H1 (cell line): ENCODE results near the gene JDP2. TPM values are rescaled to one million over a fixed set of nuclear protein-coding genes. Genes with fewer than 3 reads are reported as not detected.
A peak's percentile ranks its signal among the peaks of the same experiment; 100 is the strongest.

Source experiments
- ATF3 ChIP-seq: IDR thresholded peaks from 2 replicates; pipeline ENCODE4 v1.6.1; 2011; ENCODE audit warnings: low read depth, mild to moderate bottlenecking, low read length; ENCODE audit not compliant: insufficient read depth
- CHD2 ChIP-seq: IDR thresholded peaks from 2 replicates; pipeline ENCODE4 v1.6.1; 2012; ENCODE audit warnings: low read length, improper control_type of control experiment
- CTBP2 ChIP-seq: IDR thresholded peaks from 2 replicates; pipeline ENCODE4 v1.7.0; 2011; ENCODE audit warnings: borderline replicate concordance, mild to moderate bottlenecking, moderate library complexity, mixed read lengths, low read length; ENCODE audit not compliant: insufficient read depth, insufficient read length
- EZH2 ChIP-seq: fragments of 200-600 bp; sonication (generic); IDR thresholded peaks from 2 replicates; pipeline ENCODE4 v1.7.1; 2012; ENCODE audit warnings: low read depth, mild to moderate bottlenecking, moderate library complexity, low read length, inconsistent platforms; ENCODE audit not compliant: severe bottlenecking
- KDM4A ChIP-seq: IDR thresholded peaks from one replicate; pipeline ENCODE4 v1.7.1; 2012; ENCODE audit warnings: low read depth, mild to moderate bottlenecking, moderate library complexity, low read length, inconsistent platforms; ENCODE audit not compliant: severe bottlenecking
- MAFK ChIP-seq: IDR thresholded peaks from 2 replicates; pipeline ENCODE4 v1.6.1; 2012; ENCODE audit warnings: low read depth, mild to moderate bottlenecking, improper control_type of control experiment, low read length
- PHF8 ChIP-seq: fragments of 200-600 bp; sonication (generic); conservative IDR thresholded peaks from 2 replicates; pipeline ENCODE4 v1.7.1; 2012; ENCODE audit warnings: low read depth, mild to moderate bottlenecking, inconsistent platforms, low read length, moderate library complexity
- POLR2A ChIP-seq, 2 experiments: IDR thresholded peaks; 1 replicate in 1 of 2; 2 replicates in 1 of 2; pipeline ENCODE4 v1.6.1; 2011; ENCODE audit warnings: low read depth in 2 of 2, low read length in 2 of 2, mild to moderate bottlenecking in 2 of 2; ENCODE audit errors: control extremely low read depth in 1 of 2
- TEAD4 ChIP-seq: IDR thresholded peaks from 2 replicates; pipeline ENCODE4 v1.6.1; 2012; ENCODE audit warnings: low read depth, low read length, inconsistent platforms, mixed read lengths
- polyA plus RNA-seq, 7 experiments: library from polyadenylated mRNA; depleted of rRNA in 3 of 7; stranded (reverse) in 5 of 7; unstranded in 2 of 7; fragments of >200 nt in 5 of 7; fragments of 200-250 nt in 2 of 7; gene quantifications; 1 replicate in 5 of 7; 2 replicates in 1 of 7; 4 replicates in 1 of 7; pipeline versions ENCODE4 v1.2.1 to v1.2.3, GENCODE V29; 2011 to 2013; ENCODE audit warnings: missing spikeins in 2 of 7, mixed read lengths in 2 of 7
- total RNA-seq: library from RNA; stranded (reverse); fragmentation: NEBNext Ultra II Directional; extraction: Animal tissue kit (Norgen Biotek cat#: 25700); gene quantifications from 2 replicates; pipeline ENCODE4 v1.2.1, GENCODE V29; 2021
- TF ChIP-seq, protein P1 (sequence below): IDR thresholded peaks from 2 replicates; pipeline ENCODE4 v1.6.1; 2012; ENCODE audit warnings: inconsistent platforms
- TF ChIP-seq, protein P2 (sequence below): IDR thresholded peaks from 2 replicates; pipeline ENCODE4 v1.6.1; 2011; ENCODE audit warnings: low read length, improper control_type of control experiment

Gene JDP2
- total and polyA plus RNA-seq, 2 of the 8 experiments (the other 6 are each of a cell fraction or from before 2014, with no cell fraction given) = 8.9 to 27.2 TPM

DNA sequence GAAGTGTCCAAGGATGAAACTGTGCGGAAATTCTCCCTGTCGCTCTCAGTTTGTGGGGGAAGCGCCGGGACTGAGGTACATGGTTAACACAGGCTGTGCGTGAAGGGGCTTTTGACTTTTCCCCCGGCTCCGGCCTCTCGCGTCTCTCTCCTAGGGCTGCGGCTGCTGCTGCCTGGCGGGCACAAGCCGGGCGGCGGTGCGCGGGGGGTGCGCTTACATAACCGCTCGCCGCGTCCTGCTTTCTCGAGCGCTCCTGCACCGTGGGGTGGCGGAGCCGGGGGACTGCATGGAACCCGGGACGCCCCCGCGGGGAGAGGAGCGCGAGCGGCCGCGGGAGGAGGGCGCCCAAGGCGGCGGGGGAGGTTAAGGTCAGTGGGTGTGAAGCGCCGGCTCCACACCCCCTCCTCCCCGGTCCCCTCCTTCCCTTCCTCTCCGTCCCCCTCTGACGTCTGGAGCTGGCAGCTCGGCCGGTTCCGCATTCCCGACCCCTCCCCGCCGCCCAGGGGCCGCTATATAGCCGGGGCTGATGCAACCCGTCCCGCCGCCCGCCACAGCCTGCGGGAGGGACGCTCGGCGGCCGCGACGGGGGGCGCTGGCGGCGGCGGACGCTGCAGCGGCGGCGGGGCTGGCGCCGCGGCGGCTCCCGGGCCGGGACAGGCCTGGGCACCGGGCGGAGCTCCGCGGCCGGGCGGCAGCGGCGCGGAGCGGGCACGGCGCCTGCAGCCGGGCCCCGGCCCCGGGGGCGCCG, at the start of gene JDP2 (continued):
- TF ChIP-seq ATF3 = 0 out of 2 replicates have a peak, but pooled peaks have one; percentile 51
- TF ChIP-seq CHD2 = no peak
- TF ChIP-seq CTBP2 = no peak
- no peak; a peak in 1 of 3 replicates for TF ChIP-seq POLR2A (IDR thresholded peaks at IDR 0.05; ENCODE audit: control extremely low read depth in 1 of 2, low read depth in 2 of 2, low read length in 2 of 2)
- TF ChIP-seq, protein P1, sequence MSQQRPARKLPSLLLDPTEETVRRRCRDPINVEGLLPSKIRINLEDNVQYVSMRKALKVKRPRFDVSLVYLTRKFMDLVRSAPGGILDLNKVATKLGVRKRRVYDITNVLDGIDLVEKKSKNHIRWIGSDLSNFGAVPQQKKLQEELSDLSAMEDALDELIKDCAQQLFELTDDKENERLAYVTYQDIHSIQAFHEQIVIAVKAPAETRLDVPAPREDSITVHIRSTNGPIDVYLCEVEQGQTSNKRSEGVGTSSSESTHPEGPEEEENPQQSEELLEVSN = peak; percentile 15; the same call in 1 of the 2 replicates
- TF ChIP-seq KDM4A = peak; percentile 40
- TF ChIP-seq EZH2 = peak; percentile 24
- TF ChIP-seq PHF8 = peak; percentile 62
- TF ChIP-seq TEAD4 = peak; percentile 69; the same call in 1 of the 2 replicates
- TF ChIP-seq MAFK = no peak
- TF ChIP-seq, protein P2, sequence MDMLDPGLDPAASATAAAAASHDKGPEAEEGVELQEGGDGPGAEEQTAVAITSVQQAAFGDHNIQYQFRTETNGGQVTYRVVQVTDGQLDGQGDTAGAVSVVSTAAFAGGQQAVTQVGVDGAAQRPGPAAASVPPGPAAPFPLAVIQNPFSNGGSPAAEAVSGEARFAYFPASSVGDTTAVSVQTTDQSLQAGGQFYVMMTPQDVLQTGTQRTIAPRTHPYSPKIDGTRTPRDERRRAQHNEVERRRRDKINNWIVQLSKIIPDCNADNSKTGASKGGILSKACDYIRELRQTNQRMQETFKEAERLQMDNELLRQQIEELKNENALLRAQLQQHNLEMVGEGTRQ = no peak
